Thoracic aorta (tissue), 2 donors: ENCODE measurements around the gene RECQL5. TPM values are rescaled to one million over a fixed set of nuclear protein-coding genes. Genes with fewer than 3 reads are reported as not detected.

ENCODE experiments used
- ATAC-seq: fragments of 150-250 bp; one replicate; pipeline ENCODE4 v1.8.0; 2017; ENCODE audit warnings: low read depth; ENCODE audit not compliant: insufficient number of reproducible peaks, low FRiP score
- DNase-seq: peaks from one replicate; pipeline ENCODE4 v3.0.0-alpha.2; 2020; ENCODE audit warnings: low spot score
- H3K27ac ChIP-seq, 2 donors: fragments of 200-600 bp; sonication (generic); 1 replicate in 1 of 2; 2 replicates in 1 of 2; pipeline ENCODE4 v1.5.1; 2016; ENCODE audit warnings: mild to moderate bottlenecking in 2 of 2, moderate library complexity in 2 of 2
- H3K27me3 ChIP-seq: fragments of 200-600 bp; sonication (generic); replicated peaks from 2 replicates; pipeline ENCODE4 v1.6.0; 2016; ENCODE audit warnings: mild to moderate bottlenecking; ENCODE audit not compliant: insufficient read depth
- H3K36me3 ChIP-seq: fragments of 200-600 bp; sonication (generic); one replicate; pipeline ENCODE4 v1.5.1; 2016
- H3K4me1 ChIP-seq, 2 donors: fragments of 200-600 bp; sonication (generic); 1 replicate in 1 of 2; 2 replicates in 1 of 2; pipeline versions ENCODE4 v1.5.1 to v1.6.0; 2016; ENCODE audit warnings: low read depth in 2 of 2, mild to moderate bottlenecking in 1 of 2; ENCODE audit not compliant: control insufficient read depth in 1 of 2
- H3K4me3 ChIP-seq: fragments of 200-600 bp; sonication (generic); 2 replicates; pipeline ENCODE4 v1.5.1; 2016; ENCODE audit warnings: mild to moderate bottlenecking
- H3K9me3 ChIP-seq: fragments of 200-600 bp; sonication (generic); 2 replicates; pipeline ENCODE4 v1.5.1; 2016
- CTCF ChIP-seq: fragments of 200-600 bp; sonication (generic); IDR thresholded peaks from one replicate; pipeline ENCODE4 v1.5.1; 2019; ENCODE audit warnings: antibody characterized with exemption
- total RNA-seq, 2 donors: library from RNA; depleted of rRNA; stranded (reverse); fragments of >200 nt; gene quantifications; one replicate each; pipeline versions ENCODE4 v1.1.0 to v1.2.3, GENCODE V29; 2016

Gene RECQL5
- total RNA-seq, 2 donors from 2014 or later = 12.6 to 29.9 TPM

DNA sequence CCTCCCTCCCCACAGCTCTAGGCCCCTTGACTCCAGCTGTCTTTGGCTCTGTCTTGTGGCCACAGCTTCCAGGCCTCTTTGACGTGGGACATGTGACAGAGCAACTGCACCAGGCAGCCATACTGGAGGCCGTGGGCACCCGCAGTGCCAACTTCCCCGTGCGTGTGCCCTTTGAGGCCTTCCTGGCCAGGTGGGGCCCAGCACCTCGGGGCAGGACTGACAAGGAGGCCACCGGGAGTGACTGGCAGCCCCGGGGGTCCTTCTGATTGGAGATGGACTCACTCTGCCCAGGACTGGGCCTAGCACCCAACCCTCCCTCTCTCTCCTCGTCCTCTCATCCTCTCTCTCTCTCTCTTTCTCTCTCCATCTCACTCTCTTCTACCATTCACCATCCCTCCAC is 63.8 kb downstream of the RECQL5 start:
- Histone ChIP-seq H3K27ac (no peak overlapping the region), H3K36me3 (no peaks in the 10 kb centered on the region), H3K27me3 (no peaks in the 10 kb centered on the region), H3K4me1 (no peaks in the 10 kb centered on the region), H3K9me3 (no peaks in the 10 kb centered on the region), H3K4me3 (no peak overlapping the region)
- TF ChIP-seq CTCF = no peak
- no peak for ATAC-seq
- DNase-seq = no peak

DNA sequence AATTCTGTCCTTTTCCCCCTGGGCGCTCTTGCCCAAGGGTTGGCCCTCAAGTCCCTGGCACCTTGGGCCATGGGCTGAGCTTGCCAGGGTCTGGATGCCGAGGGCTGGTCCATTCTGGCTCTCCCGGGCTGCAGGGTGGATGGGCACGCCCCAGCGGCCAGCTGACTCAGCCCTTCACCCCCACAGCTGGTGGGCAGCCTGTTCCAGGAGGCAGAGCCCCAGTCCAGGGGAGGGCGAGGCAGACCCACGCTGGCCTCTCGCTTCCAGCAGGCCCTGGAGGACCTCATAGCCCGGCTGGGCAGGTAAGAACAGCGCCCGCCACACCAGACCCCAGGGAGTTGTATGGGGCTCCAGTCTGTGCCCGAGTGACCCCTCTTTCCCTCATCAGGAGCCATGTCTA is 64.3 kb downstream of the RECQL5 start:
- H3K36me3 ChIP-seq = no peaks in the 10 kb centered on the region
- DNase-seq (no peak), ATAC-seq (no peak)
- no peak overlapping the region for H3K4me3 ChIP-seq
- no peak overlapping the region for H3K27ac ChIP-seq
- H3K27me3 ChIP-seq = no peaks in the 10 kb centered on the region
- H3K4me1 ChIP-seq = no peaks in the 10 kb centered on the region
- H3K9me3 ChIP-seq = no peaks in the 10 kb centered on the region
- no peak for TF ChIP-seq CTCF

DNA sequence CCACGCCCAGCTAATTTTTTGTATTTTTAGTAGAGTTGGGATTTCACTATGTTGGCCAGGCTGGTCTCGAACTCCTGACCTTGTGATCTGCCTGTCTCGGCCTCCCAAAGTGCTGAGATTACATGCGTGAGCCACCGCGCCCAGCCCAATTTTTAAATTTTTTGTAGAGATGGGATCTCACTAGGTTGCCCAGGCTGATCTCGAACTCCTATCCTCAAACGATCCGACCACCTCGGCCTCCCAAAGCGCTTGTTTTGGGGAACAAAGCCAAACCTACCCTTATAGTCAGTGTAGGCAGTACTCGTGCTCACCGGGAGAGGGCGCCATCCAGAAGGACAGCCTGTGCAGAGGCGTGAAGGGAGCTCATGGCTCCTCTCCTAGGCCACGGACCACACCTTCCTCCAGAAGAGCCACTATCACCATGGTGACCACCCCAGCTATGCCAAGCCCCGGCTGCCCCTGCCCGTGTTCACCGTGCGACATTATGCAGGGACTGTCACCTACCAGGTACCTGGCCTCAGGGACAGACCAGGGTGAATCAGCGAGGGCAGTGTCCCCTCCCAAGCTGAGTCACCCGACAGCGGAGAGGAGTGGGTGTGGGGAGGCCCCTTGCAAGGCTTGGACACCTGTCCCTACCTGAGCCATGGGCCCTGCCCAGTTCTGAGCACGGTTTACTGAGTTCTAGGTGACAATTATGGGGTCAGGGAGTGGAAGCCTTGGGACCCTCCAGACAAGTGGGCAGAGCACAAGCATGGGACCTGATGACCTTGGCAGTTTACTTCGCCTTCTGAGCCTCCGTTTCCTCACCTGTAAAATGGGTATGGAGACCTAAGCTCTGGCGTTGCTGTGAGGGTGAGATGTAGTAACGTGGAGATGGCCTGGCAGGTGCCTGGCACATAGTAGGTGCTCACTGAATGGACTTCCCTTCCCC is 65.6 kb downstream of the RECQL5 start:
- Histone ChIP-seq H3K27ac (no peak overlapping the region), H3K27me3 (no peaks in the 10 kb centered on the region), H3K36me3 (no peaks in the 10 kb centered on the region), H3K4me1 (no peaks in the 10 kb centered on the region), H3K4me3 (no peak overlapping the region), H3K9me3 (no peaks in the 10 kb centered on the region)
- TF ChIP-seq CTCF = peak; percentile 60
- no peak for DNase-seq
- no peak for ATAC-seq

DNA sequence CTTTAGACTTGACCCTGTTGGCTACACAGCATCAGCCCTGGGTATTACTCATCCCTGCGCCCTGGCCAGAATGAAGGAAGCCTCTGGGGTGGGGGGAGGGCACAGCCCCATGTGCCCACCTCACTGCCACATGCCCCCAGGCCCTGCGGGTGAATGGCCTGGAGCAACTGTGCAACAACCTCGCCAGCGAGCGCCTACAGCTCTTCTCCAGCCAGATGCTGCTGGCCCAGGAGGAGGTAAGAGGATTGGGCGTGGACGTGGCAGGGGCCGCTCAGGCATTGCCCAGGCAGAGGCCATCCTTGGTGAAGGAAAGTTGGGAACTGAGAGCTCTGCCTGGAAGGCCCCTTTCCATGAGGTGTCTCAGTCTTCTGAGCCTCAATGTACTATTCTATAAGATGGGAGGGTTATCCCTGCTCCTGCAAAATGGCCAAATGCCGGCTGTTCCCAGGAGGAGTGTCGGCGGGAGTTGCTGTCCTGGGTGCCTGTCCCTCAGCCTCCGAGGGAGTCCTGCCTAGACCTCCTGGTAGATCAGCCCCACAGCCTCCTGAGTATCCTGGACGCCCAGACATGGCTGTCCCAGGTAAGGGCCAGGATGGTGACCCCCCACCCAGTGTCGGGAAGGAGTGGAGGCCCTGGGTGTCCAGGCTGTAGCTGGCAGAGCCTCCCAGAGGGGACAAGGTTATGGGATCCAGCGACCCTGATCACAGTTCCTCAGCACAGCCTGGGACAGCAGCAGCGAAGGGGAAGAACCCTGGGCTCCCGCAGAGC is 70.5 kb downstream of the RECQL5 start:
- DNase-seq = no peak
- H3K4me3 ChIP-seq = no peak overlapping the region
- H3K27me3 ChIP-seq = no peaks in the 10 kb centered on the region
- H3K9me3 ChIP-seq = no peaks in the 10 kb centered on the region
- no peaks in the 10 kb centered on the region for H3K36me3 ChIP-seq
- no peak overlapping the region for H3K27ac ChIP-seq
- no peak for ATAC-seq
- no peak for TF ChIP-seq CTCF
- H3K4me1 ChIP-seq = no peaks in the 10 kb centered on the region

DNA sequence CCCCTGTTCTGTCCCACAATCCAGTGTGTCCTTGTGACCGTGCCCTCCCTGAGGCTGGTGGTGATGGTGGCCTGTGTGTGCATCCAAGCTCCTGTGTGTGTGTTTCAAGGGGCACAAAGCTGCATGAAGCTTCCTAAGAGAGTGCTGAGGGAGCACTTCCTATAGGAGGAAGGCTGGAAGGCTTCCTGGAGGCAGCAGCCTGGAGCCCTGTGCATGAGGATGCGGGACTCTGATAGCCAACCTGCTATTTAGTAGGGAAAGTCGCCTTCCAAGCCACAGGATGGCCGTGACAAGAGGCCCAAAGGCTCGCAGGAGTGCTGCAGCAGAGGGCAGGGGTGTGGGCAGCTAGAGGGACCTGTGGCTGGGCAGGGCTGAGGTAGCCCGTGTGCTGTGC is 71.0 kb downstream of the RECQL5 start:
- Histone ChIP-seq H3K4me1 (no peaks in the 10 kb centered on the region), H3K36me3 (no peaks in the 10 kb centered on the region), H3K27ac (no peak overlapping the region), H3K9me3 (no peaks in the 10 kb centered on the region), H3K4me3 (no peak overlapping the region), H3K27me3 (no peaks in the 10 kb centered on the region)
- DNase-seq (no peak), ATAC-seq (no peak)
- no peak for TF ChIP-seq CTCF
